Cortex of kidney (tissue), 1 donor: ENCODE data around the gene PIK3C3.
A peak's percentile ranks its signal among the peaks of the same experiment; 100 is the strongest.

Source experiments
- DNase-seq: peaks from one replicate; lab custom pipeline; 2025; lab: John Stamatoyannopoulos, UW

Gene PIK3C3

GRCh38 chr18:41954827-41955613 is at the start of gene PIK3C3:
TSS of gene PIK3C3 (plus strand) at chr18:41955234. CDS start at chr18:41955292, 58 bp downstream.
- DNase-seq, result peak; percentile 50

DNA sequence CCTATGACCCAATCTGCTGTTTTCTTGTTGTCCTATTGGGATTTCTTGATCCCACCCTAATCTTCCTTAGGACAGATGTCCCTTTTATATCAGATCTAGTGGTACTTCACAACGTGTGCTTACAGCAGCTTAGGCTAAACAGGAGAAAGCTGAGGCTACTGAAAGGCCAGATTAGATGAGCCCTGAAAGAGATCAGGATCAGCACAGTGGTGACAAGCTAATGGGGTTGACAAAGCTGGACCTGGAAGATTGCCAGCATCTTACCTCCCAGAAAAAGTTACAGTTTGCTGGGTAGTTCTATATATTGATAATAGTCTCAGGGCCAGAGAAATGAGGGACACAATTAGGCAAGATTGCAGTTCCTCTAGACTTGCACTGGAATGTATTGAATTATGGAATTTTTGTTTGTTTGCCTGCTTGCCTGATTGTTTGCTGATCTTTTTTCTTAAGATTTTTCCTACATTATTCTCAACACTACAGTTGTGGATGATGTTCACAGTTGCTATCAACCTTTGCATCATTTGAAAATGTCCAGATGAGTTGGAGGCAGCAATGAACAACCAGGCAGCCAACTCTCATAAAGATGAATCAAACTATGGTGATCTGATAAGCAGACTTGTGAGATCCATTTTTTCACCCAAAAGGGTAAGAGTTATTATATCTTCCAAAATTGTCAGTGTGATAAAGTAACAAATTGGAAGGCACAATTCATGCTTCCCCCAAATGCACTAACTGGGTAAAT is 49.1 kb upstream of the PIK3C3 start:
- DNase-seq, result no peak

GRCh38 chr18:41906528-41907146 is 48.4 kb upstream of the PIK3C3 start:
- no peak for DNase-seq

DNA sequence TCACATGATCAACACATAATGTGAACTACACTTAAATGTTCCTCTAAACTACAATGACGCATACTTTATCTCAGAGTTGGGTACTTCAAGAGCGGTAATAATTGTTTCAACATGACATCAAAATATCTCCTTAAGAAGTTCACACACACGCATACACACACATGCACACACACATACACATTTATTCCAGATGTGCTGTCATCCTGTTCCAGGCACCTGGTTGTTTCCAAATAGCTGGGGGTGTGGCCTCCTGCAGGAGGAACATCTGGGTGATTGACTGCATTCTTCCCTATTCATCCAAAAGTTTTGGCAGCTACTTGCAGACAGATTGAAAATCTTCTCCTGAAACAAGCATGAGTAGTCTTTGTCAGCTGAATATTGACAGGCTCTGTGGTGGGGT is 37.9 kb upstream of the PIK3C3 start:
- DNase-seq, result no peak

DNA sequence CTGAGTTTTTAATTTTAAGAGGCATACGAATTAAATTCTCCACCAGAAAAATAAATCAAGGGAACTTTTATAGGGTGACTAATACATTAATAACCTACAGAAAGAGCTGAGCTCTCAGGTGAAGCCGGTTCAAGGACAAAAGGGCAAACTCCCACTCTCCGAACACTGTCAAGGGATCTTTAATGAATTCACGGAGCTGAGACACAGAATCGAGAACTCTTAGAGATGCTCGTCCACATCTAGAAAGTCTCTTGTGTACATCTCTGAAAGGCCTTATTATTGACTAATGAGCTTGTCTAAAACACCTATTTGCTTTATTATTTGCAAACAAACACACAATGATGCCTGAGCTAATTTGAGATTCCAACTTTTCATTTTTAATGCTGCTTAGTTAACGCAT is 33.3 kb upstream of the PIK3C3 start:
- no peak for DNase-seq

DNA sequence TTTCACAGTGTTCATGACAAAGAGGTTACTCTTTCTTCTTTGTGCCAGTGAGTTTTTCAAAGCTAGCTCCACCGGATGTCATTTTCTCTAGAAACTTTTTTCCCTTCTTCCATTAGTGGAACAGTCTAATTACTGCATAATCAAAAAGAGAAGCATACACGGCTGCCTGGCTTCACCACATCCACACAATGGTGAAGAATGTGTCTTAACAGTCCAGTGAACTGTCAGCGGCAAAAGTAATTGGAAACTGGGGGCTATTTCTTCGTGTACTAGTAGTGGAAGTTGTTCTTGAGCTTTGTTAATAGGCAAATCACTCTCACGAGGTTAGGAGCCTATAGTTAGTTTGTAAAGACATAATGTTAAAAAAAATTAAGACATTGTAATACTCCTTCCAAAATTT is 32.9 kb upstream of the PIK3C3 start:
- no peak for DNase-seq

GRCh38 chr18:41922841-41923240 is 32.2 kb upstream of the PIK3C3 start:
- DNase-seq, result no peak

GRCh38 chr18:41923446-41923845 is 31.6 kb upstream of the PIK3C3 start:
- no peak for DNase-seq

- no peak for DNase-seq
These were observed 26.5 kb upstream of the PIK3C3 start for GRCh38 chr18:41928581-41928980.

DNA sequence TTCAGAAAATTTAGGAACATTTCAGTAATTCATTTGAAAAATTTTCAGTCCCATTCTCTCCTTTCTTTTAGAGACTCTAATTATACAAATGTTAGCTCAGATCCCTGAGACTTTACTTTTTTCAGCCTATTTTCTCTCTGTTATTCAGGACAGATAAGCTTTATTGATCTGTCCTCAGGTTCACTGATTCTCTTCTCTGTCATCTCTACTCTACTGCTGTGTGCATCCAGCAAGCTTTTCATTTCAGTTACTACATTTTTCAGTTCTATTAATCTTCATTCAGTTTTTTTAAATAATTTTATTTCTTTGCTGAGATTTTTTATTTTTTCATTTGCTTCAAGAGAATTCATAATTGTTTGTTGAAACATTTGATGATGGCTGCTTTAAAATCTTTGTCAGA is 22.1 kb upstream of the PIK3C3 start:
- DNase-seq, result no peak

GRCh38 chr18:41933778-41934177 is 21.3 kb upstream of the PIK3C3 start:
- no peak for DNase-seq

DNA sequence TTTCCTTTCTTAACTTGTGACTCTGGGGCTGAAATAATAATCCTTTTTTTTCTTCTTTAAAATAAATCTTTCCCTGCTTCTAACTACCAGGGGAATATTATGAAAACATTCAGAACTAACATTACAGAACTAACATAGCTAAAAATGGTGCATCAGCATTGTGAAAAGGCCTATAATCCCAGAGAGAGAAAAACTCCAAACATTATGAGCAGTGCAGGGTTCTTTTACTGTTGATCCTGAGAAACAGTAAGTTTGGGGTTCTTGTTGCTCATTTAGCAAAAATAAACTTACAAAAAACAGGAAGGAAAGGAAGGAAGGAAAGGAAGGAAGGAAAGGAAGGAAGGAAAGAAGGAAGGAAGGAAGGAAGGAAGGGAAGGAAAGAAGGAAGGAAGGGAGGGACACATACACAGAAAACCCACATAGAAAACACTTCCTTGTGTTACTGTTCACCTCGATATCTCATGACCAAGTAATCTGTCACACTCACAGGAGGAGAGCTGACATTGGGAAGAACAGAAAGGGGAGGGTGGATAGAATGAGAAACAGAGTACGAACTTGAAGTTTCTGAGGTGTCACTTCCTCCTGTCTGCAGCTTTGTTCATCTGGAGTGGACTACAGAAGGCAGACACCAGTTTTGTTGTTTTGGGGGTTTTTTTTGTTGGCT is 18.4 kb upstream of the PIK3C3 start:
- no peak for DNase-seq

DNA sequence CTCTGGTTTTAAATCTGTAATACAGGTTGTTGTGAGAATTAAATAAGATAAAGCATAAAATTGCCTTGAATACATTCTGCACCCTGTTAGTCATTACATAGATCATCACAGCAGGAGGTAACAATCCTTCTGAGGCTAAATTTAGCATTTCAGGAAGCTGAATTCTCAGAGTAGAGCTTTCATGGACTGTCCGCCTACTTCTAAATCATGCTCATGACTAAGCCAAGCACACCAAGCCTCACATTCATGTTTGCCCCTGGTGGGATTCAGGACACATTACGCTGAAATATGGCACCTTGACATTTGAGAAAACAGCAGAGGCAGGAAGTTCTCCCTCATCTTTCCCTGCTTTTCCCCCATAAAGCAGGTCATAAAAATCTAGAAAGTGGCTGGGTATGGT is 16.6 kb upstream of the PIK3C3 start:
- DNase-seq, result no peak

DNA sequence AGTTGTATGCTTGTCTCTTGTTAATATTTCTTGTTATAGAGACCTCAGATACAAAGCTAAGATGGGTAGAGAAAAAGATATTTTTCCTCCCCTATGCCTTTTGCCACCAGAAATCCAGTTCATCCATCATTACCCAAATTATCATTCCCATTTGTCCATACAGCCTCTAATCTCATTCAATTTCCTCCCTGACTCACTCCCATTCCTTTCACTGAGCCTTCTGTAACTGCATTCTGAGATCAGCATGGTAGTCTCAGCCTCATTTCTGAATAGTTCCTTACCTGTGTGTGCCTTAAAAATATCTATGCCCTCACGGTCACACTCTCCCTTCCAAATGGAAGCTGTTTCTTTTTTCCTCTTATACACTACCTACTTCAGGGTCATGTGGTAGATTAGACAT is 15.7 kb upstream of the PIK3C3 start:
- DNase-seq, result no peak

DNA sequence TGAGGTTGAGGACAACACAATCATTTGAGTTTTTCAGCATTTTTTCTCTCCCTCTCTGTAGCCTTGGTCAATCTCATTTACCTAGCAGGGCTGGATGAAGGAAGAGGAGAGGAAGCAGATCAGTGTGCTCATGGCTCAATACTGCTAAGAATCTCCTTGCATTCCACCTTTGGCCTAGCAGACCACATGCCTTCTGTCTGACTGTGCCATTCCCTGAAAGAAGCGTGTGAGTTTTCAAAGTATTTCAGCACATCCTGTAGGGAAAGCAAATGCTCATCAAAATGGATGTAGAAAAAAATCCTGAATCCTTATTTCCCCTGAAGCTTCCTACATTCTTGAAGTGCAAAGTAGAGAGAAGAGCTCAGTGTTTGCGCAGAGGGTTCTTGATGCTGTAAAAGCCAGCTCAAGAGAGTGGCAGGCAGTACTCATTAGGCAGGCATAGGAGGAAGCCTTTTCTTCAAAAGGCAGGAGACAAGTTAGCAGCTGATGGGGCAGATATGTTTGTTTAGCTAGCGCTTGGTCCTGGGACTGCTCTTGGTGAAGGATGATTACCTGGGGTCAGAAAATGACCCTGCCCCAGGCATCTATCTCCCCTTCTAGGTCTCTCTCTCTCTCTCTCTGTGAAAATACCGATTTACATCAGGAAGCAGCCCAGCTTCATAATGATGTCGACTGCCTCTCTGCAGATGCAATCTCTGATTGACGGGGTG is 14.4 kb upstream of the PIK3C3 start:
- DNase-seq, result no peak

GRCh38 chr18:41942254-41942653 is 12.8 kb upstream of the PIK3C3 start:
- no peak for DNase-seq

DNA sequence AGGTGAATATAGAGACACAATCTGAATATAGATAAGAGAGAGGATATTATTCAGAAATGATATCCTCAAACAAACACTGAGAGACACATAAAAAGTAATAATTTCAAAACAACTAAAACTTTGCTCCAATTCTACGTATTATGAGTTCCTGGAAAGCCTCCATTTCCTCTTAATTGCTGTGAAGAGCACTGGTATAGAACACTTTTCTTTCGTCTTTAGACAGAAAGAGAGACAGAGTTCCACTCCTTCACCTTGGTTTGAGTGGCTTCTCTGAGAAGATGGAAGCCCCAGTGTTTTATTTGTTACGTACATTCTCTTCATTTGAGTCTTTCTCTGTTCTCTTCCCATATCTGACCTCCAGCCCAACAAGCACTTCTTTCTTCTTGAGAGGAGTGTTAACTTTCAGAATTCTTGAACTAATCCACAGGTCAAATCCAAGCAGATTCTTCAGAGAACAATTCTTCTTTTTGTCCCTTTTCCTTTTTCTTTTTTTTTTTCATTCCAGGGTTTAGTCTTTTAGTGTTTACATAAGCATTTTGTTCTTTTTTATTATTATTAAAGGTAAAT is 6.4 kb upstream of the PIK3C3 start:
- DNase-seq, result no peak

- no peak for DNase-seq
These were observed 5.7 kb upstream of the PIK3C3 start for GRCh38 chr18:41949206-41949920.

- DNase-seq, result no peak
These were observed 654 bp downstream of the PIK3C3 start for GRCh38 chr18:41955688-41956087.

DNA sequence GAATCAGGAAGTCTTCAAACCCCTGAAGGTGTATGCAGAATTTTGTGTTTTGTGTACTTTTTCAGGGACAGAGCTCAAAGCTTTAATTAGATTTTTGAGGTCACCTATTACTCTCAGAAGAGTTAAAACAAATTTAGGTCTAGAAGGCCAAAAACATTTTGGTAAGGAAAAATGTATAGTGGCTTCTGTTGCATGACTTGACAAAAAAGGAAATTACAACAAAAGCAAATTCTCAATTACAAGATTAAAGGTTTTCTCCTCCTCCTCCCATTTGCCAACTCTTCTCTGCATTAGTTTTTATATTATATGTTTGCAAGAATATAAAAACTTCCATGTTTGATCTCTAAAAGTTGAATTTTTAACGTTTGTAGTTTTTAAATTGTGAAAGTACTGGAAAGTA is 4.0 kb downstream of the PIK3C3 start:
- no peak for DNase-seq
